Activated T-cell treated with anti-CD3 and anti-CD28 coated beads, Interleukin-2, amount 50 U/mL, for 1 hour (primary cell): ENCODE measurements around the gene CEP85L.

Source experiments
- DNase-seq: peaks from one replicate; pipeline ENCODE4 v3.0.0-alpha.2; 2020

The CEP85L gene

DNA sequence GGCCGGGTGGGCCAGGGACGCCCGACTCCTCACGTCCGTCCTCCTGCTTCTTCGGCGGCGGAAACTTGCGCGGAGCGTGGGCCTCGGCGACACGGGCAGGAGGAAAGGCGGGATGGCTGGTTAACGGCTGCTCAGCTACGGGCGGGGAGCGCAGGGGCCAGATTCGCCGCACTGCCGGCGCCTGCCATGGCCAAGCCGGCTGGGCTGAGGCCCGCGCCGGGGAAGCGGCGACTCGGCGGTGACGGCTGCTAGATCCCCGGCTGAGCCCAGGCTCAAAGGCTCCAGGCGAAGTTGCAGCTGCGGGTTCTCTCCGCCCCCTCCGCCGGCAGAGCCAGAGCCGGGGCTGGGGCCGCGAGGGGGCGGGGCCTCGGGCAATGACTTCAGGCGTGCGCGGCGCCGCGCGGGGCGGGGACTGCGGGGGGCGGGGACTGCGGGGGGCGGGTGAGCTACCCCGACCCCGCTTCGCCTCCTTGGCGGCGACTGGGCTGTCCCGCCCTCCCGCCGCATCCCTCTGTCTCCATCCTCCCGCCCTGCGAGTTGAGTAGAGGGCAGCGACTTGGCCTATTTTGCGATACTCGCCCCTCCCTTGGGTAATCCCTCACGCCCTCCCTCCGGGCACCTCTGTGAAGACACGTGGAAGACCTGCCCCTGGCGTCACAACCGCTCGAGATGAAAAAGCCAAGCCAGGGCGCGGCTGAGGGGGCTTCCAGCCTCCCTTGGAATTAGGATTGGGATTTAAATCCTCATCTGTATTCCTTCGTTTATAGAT, at the start of gene CEP85L:
Gene CEP85L (minus strand): TSS at position 310 of the 769 bp plus-strand sequence. CDS start 322 bp downstream, outside the sequence.
- peak; percentile 91 for DNase-seq

DNA sequence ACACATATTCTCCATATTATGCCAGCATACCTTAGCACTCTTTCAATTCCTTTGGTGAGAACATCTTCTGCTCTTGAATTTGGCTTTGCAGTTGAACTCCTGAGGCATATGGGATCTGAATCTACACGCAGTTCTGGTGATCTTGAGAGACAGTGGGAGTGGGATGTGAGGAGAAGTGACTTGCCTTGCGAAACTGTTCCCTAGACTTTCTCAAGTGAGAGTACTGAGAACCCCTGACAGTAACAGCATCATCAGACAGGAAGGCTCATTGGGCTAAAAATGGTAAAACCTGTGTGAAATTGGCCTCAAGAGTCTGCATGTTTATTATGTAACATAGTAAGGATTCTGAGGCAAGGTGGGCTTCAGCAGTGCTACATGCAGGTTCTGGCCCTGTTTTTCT, 49.1 kb upstream of the CEP85L start:
- DNase-seq, result no peak

DNA sequence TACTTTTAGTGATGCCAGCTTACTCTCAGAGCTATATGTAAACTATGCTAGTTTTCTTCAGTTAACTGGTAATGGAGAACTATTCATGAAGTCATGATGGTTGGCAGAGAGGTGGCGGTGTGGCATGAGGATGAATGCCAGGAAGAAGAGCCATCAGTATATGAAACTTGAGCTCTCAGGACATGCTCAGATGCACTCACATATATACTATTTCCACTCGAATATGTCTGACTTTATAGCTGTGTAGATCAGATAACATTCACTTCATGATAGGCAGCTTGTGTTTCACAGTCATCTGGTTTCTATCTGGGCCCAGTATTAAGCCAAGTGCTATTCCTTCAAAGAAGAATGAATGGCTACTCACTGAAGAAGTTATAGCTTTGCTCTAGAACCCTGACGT, 46.2 kb upstream of the CEP85L start:
- DNase-seq, result no peak

DNA sequence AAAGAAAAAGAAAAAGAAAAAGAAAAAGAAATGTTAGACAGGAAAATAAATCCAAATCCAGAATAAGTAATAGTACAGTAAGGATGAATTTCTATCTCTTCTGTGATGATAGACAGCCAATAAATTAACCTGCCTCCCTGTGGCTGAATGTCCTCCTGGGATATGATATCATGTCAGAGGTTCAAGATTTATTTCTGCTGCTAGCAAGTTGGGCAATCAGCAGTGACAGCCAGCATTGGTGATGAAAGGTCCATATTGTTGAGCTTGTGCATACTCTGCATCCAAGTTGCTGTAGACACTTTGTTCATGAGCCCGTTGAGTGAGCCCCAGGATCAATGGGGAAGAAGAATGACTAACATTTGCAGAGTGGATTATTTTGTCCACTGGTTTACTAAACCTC, 44.9 kb upstream of the CEP85L start:
- DNase-seq, result no peak

DNA sequence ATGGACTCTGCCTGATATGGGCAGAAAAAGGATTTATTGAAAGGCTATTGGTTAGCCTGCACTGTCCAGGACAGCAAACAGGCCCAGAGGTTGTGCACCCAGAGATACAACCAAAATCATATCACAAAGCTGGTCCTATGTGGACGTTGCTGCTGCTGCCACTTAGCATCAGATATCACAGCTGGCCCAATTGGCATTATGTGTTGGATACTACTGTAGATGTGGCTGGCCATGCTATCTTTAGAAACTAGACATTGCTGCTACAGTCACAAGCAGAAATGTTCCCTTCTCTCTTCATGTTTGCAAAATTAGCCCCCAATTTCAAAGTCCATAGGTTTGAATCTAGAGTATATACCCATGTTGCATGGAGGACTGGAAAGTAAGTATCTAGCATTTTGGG, 42.2 kb upstream of the CEP85L start:
- DNase-seq, result no peak

DNA sequence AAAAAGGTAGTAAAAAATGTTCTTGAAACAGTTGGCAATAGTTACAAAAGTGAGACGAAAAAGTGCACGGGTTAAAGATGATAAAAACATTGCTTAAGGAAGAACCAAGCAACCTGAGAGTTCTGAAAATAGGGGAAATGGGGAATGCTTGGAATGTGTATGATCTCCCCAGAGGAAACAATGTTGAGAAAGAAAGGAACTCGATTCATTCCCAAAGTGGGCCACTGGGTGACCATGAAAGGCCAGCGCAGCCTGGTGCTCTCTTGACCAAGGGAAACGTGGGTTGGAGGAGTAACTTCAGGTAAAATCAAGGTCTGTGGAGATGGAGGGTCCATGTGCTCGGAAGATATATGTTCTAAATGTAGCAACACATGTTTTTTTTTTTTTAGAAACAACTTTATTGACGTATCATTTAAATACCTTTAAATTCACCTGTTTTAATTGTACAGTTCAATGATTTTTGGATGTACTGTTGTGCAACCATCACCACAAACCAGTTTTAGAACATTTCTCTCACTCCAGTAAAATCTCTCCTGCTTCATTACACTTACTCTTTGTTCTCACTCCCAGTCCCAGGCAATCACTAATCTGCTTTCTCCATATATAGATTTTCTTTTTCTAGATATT, 34.5 kb upstream of the CEP85L start:
- DNase-seq, result no peak

DNA sequence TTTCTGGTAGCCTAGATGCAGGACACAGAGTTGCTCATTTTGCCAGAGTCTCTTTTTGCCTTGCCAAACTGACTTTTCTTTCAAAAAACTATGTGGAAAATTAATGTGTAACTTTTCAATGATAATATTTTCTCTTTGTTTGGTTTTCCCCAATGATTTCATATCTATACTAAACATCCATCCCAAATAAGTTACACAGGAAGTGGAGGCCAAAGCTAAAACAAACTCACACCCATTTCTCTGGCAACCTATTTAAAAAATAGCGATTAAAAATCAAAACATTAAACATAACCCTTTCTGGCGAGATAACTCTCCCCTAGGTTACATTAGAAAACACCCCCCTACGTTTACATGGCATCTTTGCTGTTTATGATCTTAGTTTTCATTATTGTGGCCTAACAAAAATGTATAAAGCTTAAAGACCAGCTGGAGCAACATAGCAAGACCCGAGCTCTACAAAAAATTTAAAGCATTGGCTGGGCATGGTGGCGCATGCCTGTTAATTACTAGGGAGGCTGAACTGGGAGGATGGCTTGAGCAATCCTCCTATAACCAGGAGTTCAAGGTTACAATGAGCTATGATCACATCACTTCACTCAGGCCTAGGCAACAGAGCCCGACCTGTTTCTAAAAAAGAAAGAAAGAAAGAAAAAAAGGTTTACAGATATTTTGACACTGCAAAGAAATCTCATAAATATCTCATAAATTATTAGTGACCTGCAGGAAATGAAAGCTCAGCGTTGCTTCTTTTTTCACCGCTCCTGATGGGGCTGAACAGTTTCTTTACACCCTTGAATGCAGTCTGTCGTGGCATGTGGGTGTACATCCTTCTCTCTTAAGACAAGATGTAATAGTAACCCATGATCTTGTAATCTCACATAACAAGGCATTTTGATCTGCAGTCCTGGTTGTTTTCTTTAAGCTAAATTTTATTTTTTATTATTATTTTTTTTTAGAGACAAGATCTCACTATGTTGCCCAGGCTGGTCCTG, 32.8 kb upstream of the CEP85L start:
- DNase-seq, result no peak

DNA sequence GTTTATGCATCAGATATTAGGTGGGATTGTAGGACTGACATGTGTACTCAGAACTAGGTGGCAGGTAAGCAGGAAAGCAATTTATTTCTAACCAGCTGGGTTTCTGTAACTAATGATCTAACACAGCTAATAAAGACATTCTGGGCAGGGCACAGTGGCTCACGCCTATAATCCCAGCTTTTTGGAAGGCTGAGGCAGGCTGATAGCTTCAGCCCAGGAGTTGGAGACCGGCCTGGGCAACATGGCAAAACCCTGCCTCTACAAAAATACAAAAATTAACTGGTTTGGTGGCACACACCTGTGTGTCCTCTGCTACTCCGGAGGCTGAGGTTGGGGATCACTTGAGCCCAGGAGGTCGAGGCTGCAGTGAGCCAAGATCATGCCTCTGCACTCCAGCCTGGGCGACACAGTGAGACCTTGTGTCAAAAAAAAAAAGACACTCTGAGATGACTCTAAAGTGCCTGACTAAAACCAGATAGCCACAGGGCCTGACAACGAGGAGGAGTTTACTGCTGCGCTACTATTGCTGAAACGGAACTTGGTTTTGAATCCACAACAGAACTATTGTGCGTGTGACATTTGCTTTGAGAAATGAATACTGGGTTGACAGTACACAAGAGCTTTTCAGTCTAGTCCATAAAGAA, 29.2 kb upstream of the CEP85L start:
- no peak for DNase-seq

DNA sequence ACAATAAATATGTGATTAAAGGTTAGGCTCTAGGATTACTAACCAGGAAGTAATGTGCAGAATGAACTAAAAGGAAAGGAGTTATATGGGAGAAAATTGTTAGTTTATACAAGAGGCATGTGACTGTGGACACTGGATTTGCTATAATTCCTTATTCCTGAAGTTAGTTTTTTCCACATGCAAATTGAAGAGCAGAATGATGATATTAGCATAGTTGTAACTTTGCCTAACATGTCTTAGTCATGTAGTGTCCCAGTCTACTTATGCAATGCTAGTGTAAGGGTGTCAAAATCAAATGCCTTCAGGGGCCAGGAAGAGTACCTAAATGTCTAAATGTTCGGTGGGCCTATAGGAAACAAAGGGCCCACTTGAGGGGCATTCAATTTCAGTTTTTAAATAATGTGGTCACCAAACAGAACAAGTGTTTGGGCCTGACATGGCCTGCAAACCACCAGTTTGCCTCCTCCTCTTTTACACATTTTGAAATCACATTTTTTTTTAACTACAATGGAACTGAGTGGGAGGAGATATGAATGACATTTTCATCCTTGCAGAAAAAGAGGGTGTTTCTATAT, 28.0 kb upstream of the CEP85L start:
- no peak for DNase-seq

DNA sequence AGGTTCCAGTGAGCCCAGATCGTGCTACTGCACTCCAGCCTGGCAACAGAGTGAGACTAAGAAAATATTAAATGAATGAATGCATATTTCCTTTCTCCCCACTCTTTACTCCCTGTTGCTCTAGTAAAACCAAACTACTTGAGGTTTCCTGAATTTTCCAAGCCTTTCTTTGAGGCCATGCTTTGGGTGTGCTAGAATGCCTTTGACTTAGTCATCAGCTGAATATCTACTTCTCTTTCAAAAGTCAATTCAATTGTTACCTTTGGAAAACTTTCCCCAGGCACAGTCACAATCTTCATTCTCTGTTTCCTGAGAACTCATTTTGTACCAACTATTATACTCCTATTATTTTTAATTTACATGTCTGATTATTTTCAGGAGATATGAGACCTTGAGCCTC, 27.5 kb upstream of the CEP85L start:
- no peak for DNase-seq

DNA sequence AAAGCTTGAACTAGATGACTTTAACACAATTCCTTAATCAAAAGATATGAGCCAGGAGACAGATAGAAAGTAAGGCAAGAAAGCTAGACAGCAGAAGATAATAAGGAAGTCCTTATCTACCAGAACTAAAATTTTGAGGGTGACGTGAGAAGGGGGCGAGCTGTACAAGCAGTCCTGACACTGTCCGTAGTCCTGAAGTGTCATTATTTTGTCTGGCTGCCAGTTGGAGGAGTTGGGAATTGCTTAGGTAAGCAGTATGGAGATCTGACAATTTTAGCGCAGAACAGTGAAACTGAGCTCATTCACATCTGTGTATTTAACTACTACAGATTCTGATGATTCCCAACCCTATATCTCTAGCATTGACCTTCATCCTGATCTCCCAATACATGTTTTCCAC, 25.8 kb upstream of the CEP85L start:
- no peak for DNase-seq

DNA sequence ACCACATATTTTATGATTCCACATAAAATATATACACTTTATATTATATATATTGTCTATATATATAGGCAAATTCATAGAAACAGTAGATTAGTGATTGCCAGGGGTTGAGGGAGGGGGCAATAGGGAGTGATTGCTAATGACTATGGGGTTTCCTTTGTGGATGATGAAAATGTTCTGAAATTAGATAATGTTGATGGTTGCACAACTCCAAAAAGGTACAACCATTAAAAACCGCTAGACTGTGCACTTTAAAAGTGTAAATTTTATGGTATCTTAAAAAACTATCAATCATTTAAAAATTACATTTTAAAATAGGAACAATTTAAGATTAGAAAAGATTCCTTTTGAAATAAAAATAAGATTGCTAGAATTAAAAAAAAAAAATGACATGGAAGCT, 23.8 kb upstream of the CEP85L start:
- no peak for DNase-seq

DNA sequence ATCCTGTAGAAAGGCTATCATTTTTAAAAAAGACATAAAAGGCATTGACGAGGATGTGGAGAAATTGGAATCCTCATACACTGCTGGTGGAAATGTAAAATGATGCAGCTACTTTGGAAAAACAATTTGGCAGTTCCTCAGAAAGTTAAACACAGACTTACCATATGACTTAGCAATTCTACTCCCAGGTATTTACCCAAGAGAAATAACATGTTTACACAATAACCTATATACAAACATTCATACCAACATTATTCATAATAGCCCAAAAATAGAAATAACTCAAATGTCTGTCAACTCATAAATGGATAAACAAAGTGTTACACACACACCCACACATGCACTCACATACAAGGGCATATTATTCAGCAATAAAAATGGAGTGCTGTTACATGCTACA, 23.4 kb upstream of the CEP85L start:
- DNase-seq, result no peak

DNA sequence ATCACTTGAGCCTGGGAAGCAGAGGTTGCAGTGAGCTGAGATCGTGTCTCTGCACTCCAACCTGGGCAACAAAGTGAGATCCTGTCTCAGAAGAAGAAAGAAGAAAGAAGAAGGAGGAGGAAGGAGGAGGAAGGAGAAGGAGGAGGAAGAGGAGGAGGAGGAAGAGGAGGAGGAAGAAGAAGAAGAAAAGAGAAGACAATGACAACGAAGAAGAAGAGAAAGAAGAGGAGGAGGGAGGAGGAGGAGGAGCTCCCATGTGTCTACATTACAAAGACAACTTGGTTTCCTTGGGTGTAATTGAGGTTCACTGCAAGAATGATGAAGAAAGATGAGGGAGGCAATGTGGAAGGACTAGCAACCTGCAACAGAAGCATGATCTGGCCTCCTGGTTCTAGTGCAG, 21.3 kb upstream of the CEP85L start:
- no peak for DNase-seq

DNA sequence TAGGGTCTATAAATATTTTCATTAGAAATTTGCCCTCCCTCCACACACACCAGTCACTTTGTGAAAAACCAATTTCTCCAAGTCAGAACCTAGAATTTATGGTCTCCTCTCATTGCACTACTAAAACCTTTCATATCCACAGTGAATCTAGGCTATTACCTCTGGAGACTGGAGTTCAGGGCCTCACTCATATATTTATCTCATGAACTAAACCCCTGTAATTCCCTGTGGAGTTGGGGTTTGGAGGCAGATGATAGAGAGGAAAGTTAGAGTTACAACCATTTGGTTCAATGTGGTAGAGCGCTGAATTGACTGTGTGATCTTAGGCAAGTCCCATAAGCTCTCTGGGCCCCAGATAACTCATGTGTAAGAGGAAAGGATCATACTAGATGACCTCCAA, 18.2 kb upstream of the CEP85L start:
- DNase-seq, result no peak

DNA sequence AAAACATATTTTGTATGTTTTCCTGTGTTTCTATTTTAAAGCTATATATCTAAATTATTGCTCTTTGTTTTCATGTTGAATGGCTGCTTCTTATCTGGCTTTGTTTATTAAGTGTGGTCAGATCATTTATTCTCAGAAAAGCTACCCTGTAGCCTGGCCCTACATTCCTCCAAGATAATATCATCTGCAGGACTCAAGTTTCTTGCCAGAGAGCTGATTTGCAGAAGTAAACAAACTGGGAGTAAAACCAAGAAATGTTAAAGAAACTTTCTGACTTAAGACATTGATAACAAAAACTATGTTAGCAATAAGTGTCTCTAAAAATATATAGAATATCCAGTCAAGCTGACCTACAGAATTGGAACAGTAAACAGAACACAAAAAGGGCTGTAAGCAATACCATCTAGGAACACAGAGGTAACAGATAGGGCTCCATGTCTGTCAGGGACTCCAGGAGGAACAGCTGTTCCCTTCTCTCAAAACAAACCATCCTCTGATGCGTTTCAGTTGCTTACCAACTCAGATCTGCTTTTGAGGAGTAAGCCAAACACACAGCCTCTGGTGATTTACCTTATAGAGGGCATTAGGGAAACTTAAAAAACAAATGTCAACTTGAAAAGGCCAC, 17.5 kb upstream of the CEP85L start:
- no peak for DNase-seq

DNA sequence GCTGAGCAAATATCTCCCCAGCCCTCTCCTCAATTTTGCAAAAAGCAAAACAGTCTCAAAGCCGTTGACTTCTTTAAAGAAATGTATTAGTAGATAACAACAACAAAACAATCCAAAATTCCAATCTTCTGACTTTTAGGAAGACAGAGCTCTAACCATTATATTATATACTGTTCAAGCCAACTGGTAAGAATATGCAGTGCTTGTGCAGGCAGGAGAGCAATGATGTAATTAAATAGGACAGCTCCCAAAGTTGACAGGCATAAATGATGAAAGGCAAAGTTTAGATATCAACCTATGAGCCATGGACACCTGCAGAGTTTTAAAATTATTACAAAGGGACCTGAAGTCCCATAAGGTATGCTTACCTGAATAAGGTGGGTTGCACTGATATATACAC, 16.6 kb upstream of the CEP85L start:
- DNase-seq, result no peak

DNA sequence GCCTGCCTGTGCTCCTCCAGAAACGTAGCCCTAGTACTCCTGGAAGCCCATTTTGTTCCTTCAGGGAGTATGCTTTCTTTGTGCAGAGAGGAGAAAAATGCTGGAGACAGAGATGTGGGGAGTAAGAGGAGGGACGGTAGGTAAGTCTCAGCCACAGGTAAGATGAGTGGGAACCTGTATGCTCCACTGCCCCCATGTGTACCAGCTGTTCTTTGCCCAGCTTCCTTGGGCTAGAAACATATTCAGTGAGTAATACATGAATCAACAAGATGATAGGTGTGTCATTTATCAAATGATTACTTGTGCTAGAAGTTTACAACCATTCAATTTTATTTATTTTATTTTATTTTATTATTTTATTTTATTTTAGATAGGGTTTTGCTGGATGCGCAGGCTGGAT, 13.6 kb upstream of the CEP85L start:
- DNase-seq, result no peak

DNA sequence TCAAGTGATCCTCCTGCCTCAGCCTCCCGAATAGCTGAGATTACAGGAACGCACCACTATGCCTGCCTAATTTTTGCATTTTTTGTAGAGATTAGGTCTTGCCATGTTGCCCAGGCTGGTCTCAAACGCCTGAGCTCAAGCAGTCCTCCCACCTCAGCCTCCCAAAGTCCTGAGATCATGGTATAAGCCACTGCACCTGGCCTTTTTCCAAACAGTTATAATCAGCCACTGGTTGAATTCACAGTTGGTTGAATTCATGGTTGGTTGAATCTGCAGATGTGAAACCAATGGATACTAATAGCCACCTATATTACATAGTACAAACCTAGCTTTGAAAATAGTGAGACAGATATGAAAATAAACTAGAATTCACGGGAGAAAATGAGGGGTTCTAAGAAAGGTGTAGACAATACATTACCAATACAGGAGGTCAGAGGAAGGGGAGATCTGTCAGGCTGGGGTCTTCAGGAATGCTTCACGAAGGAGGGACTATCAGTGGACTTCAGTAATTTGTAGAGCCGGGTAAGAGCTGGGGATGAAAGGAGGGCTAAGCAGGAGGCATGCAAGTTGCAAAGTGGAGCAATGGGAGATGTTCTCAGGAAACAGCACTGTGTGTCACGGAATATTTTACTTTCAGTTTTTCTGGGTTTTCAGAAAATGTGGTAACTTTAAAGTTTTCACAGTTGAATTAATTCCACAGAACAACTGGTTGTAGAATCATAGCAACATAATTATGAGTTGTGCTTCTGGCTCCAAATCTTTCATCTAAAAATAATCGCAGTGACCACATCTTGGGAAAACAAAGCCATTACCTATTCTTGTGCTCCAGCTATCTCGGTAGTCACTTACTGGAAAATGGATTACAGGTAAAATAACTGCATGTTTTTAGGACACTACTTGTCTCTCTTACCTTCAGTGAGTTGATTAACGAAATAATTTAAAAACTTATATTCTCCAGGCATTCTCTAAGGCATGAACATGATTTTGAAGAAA, 12.9 kb upstream of the CEP85L start:
- DNase-seq, result no peak

DNA sequence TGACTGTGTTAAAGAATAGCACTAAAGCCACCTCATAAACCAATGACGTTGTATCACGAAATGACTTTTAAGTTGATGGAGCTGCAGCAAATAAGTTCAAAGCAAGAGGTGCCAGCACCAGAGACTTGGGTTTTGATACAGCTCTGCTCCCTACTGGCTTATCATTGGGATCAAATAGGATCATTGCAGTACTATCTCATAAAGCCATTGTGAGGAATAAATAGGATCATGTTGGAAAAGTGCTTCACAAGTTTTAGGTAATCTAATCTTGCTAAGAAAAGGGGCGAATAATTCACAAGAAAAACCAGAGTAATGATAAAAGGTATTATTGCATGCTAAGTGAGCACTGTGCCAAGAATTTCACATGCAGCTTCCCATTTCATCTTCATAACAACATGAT, 10.4 kb upstream of the CEP85L start:
- DNase-seq, result no peak

DNA sequence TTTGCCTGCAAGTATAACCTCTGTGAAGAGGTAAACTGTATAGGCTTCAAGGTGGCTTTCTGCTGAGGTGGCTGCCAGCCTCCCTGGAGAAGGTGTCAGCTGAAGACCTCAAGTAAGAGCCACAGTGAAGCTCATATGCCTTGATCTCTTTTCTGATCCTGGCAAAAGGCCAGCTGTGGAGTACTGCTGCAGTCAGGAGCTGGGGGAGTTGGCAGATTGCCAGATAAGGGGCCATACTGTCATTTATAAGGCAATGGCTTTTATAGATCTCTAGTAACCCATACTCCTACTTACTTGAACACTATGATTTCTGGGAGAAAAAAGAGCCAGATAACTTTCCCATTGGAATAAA, 8.8 kb upstream of the CEP85L start:
- peak; percentile 48 for DNase-seq
